ENCODE measurements around the gene FAM13A. TPM values are rescaled to one million over a fixed set of nuclear protein-coding genes. Genes with fewer than 3 reads are reported as not detected.

FAM13A gene
- total RNA-seq, 1 donor from 2014 or later: 13.2 TPM

DNA sequence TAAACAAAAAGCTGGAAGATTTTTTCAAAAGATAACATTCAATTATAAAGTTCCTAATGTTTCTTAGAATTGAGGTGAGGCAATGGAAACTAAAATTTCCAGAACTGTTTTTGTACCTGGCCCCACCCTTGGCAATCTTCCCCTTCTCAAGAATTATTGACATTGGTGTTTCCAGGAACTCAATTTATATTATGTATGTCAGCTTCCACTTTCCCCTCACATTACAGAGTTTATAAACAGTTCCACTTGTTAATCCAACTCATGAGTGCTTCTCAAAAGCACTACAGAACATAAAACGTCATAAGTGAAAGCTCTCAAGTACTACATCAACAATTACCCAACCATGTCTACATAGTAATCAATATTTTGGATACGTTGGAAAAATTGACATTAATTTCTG lies 107.4 kb downstream of the FAM13A start:
- peaks cover 0 to 8% of the 10 kb centered on the region in 2 donors for H3K4me1 ChIP-seq
- no peak for DNase-seq (ENCODE audit: low spot score in 2 of 2)
- TF ChIP-seq, protein P1, sequence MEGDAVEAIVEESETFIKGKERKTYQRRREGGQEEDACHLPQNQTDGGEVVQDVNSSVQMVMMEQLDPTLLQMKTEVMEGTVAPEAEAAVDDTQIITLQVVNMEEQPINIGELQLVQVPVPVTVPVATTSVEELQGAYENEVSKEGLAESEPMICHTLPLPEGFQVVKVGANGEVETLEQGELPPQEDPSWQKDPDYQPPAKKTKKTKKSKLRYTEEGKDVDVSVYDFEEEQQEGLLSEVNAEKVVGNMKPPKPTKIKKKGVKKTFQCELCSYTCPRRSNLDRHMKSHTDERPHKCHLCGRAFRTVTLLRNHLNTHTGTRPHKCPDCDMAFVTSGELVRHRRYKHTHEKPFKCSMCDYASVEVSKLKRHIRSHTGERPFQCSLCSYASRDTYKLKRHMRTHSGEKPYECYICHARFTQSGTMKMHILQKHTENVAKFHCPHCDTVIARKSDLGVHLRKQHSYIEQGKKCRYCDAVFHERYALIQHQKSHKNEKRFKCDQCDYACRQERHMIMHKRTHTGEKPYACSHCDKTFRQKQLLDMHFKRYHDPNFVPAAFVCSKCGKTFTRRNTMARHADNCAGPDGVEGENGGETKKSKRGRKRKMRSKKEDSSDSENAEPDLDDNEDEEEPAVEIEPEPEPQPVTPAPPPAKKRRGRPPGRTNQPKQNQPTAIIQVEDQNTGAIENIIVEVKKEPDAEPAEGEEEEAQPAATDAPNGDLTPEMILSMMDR (IDR thresholded peaks at IDR 0.05): no peak
- intact Hi-C loops (cut with DNase I): no loop called here
- no peak overlapping the region for H3K27ac ChIP-seq
- H3K27me3 ChIP-seq: no peaks in the 10 kb centered on the region
- H3K9me3 ChIP-seq: no peaks in the 10 kb centered on the region
- no peak overlapping the region for H3K4me3 ChIP-seq
- H3K36me3 ChIP-seq: no peaks in the 10 kb centered on the region

DNA sequence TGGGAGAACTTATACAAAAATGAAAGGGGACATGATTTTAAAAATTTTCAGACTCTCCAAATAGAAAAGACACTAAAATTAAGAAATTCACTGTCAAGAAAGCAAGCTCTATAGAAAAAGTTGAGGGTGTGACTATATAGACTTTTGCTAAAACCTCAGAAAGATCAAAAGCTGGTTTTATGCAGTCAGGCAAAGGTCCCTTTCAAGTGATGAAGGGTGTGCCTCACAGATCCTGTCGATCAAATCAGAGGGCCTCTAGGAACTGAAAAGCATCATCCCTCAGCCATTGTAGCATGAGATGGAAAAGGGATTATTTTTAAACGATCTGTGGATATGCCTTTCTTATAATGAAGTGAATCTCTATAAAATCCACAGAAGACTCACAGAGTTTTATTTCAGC lies 116.5 kb downstream of the FAM13A start:
- intact Hi-C loops (cut with DNase I): no loop called here
- peak overlapping the region in 1 of 2 donors; percentile 22 for H3K27ac ChIP-seq
- no peak overlapping the region for H3K4me3 ChIP-seq
- no peaks in the 10 kb centered on the region for H3K4me1 ChIP-seq
- TF ChIP-seq, protein P1 (IDR thresholded peaks at IDR 0.05): no peak
- no peaks in the 10 kb centered on the region for H3K36me3 ChIP-seq
- no peaks in the 10 kb centered on the region for H3K27me3 ChIP-seq
- no peaks in the 10 kb centered on the region for H3K9me3 ChIP-seq
- no peak for DNase-seq (ENCODE audit: low spot score in 2 of 2)

DNA sequence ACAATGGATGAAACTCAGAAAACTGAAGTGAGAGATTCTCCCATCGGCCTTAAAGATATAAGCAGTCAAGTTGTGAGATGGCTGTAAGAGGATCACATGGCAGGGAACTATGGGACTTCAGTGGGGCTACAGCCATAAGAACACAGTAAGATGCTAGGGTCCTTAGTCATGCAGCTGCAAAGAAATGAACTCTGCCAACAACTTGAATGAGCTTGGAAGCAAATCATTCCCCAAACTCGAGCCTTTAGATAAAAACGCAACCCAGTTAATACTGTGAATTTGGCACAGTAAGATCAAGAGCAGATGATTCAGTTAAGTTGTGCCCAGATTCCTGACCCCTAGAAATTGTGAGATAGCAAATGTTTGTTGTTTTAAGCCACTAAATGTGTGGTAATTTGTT lies 117.3 kb downstream of the FAM13A start:
- intact Hi-C loops (cut with DNase I): no loop called here
- TF ChIP-seq, protein P1 (IDR thresholded peaks at IDR 0.05): no peak
- Histone ChIP-seq H3K27ac (no peak overlapping the region), H3K4me1 (no peaks in the 10 kb centered on the region), H3K36me3 (no peaks in the 10 kb centered on the region), H3K9me3 (no peaks in the 10 kb centered on the region), H3K4me3 (no peak overlapping the region), H3K27me3 (no peaks in the 10 kb centered on the region)
- no peak for DNase-seq (ENCODE audit: low spot score in 2 of 2)

DNA sequence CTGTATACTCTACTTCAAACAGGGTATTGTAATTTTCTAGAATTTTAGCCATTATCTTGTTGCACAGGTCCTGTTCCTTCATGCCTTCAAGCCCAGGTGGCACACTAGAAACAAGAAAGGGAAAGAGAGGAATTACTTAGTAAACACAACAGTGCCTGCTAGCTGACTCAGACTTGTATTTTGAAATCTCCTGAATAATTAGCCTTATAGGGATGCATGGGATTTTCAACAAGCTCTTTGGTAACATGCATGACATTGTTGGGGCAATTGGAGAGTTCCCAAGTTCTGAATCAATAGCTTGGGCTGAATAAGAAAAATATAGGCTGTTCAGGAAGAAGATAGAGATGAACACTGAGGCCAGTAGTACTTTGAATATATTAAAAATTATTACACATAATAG lies 118.8 kb downstream of the FAM13A start:
- Histone ChIP-seq H3K27me3 (no peaks in the 10 kb centered on the region), H3K9me3 (no peaks in the 10 kb centered on the region), H3K36me3 (no peaks in the 10 kb centered on the region), H3K27ac (no peak overlapping the region), H3K4me1 (no peaks in the 10 kb centered on the region), H3K4me3 (no peak overlapping the region)
- intact Hi-C loops (cut with DNase I): no loop called here
- TF ChIP-seq, protein P1 (IDR thresholded peaks at IDR 0.05): no peak
- DNase-seq (ENCODE audit: low spot score in 2 of 2): no peak

DNA sequence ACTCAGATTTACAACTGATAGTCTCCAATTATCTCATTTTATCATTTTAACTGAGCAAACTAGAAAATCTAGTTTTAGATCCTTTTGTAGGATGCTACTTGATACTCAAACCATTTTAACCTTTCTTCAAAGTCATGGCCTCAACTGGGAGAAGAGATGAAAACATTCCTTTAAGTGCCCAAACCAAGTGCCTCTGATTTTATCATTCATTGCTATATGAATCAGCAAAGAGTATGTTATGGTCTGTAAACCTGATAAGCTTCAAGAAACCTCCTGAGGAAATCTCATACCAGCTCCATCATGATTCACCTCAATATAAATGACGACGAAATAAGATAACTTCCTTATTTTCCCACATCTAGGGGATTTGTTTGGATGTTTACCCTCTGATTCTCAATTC lies 119.9 kb downstream of the FAM13A start:
- TF ChIP-seq, protein P1 (IDR thresholded peaks at IDR 0.05): no peak
- DNase-seq (ENCODE audit: low spot score in 2 of 2): no peak
- Histone ChIP-seq H3K4me1 (no peaks in the 10 kb centered on the region), H3K4me3 (no peak overlapping the region), H3K9me3 (no peaks in the 10 kb centered on the region), H3K27me3 (no peaks in the 10 kb centered on the region), H3K27ac (no peak overlapping the region), H3K36me3 (no peaks in the 10 kb centered on the region)
- intact Hi-C loops (cut with DNase I): no loop called here

All from ascending aorta (tissue), 2 donors.